HG02840 (cell line): Measurements from ENCODE around the gene TMEM183A.

Experiments used
- ATAC-seq: cut with Tn5 transposase; IDR thresholded peaks from one replicate; pipeline ENCODE4 v1.9.1; 2021; ENCODE audit warnings: mild to moderate bottlenecking, moderate library complexity, moderate number of reproducible peaks; ENCODE audit not compliant: unreplicated experiment, low FRiP score

Gene TMEM183A

GRCh38 chr1:203044546-203045250 lies 37.5 kb downstream of the TMEM183A start:
- ATAC-seq: no peak

DNA sequence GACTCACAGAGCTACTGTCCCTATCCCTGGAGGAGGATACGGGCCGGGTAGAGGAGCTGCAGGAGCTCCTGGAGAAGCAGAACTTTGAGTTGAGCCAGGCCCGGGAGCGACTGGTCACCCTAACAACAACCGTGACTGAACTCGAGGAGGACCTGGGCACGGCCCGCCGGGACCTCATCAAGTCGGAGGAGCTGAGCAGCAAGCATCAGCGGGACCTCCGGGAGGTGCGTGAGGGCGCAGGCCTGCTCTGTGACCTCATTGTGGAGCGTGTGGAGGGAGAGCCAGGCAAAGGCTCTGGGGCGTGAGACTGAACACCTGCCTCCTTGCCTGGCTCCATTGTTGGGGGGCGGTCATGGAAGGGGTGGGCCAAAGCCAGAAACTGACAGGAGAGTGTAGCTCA lies 38.2 kb downstream of the TMEM183A start:
- no peak for ATAC-seq

GRCh38 chr1:203045821-203046594 lies 38.8 kb downstream of the TMEM183A start:
- ATAC-seq: no peak

- ATAC-seq: no peak
Measured at GRCh38 chr1:203046984-203047630, 39.9 kb downstream of the TMEM183A start.

GRCh38 chr1:203048086-203048485 lies 40.9 kb downstream of the TMEM183A start:
- no peak for ATAC-seq

DNA sequence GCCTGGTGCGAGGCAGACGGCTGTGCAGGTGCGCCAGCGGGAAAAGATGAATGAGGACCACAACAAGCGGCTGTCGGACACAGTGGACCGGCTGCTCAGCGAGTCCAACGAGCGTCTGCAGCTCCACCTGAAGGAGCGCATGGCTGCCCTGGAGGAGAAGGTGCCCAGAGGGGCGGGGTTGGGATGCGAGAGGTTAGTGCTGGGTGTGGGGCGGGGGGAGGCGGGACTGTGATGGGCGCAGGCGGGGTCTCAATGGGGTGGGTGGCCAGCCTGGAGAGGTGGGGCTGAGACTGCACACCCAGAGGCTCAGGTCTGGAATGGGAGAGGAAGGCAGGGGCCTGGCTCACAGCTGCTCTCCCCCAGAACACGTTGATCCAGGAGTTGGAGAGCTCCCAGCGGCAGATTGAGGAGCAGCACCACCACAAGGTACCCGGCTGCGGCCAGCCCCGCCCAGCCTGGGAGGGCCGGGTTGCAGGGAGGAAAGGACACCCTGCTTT lies 41.4 kb downstream of the TMEM183A start:
- no peak for ATAC-seq

GRCh38 chr1:203049077-203049476 lies 41.9 kb downstream of the TMEM183A start:
- ATAC-seq: no peak

GRCh38 chr1:203049576-203050180 lies 42.5 kb downstream of the TMEM183A start:
- no peak for ATAC-seq

DNA sequence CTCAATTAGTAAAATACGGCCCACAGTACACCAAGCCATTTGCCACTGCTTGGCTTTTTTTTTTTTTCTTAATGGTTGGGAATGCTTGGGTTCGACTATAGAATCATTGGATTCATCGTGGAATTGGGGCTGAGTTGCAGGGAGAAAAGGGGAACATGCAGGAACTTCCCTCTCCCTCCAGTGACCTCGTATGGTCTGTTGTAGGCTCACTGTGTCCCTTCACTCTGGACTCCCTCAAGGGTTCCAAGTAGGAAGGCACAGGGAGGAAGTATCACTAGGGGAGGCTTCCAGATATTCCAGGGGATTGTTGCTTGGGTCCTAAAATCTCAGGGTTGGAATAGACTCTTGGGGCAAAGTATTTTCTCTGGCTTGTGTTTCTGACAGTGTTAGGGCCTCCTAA lies 43.7 kb downstream of the TMEM183A start:
- ATAC-seq: no peak

DNA sequence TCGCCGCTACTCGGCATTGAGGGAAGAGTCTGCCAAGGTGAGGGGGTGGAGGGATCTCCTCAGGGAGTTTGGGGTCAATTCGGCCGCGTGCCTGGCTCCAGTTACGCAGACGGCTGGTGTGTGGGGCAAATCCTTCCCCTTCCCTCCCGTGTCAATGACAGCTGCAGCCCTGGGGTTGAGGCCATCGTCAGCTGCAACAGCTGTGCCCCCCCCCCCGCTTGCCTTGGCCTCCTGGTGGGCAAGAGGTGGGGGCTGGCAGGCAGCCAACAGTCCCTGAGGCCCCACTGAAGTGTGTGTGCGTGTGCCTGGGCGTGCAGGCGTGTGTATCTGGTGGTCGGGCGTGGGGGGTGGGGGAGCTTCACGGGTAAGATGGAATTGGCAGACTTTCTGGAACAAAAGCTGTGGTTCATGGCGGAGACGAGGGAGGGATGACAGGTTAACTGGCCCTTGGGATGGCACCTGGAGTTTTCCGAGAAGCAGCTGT lies 44.7 kb downstream of the TMEM183A start:
- ATAC-seq: no peak

DNA sequence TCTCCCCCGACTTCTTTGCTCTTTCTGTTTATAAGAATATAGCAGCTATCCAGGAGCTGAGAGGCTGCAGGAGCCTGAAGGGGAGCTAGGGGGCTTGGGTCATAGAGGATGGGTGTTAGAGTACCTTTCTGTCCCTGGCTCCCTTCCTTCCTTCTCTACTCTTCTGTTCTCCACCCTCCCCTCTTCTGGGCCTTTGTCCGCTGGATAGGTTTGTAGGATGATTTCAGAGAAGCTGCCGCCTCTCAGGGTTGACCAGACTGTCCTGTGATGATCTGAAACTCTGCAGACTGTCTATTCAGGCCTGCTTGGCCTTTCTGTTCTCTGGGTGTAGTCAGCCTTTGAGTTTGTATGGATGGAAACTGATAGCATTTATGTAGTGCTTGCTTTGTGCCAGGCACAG lies 45.4 kb downstream of the TMEM183A start:
- no peak for ATAC-seq

GRCh38 chr1:203054184-203054583 lies 47.0 kb downstream of the TMEM183A start:
- ATAC-seq: no peak

- no peak for ATAC-seq
Measured at GRCh38 chr1:203054642-203055041, 47.5 kb downstream of the TMEM183A start.

DNA sequence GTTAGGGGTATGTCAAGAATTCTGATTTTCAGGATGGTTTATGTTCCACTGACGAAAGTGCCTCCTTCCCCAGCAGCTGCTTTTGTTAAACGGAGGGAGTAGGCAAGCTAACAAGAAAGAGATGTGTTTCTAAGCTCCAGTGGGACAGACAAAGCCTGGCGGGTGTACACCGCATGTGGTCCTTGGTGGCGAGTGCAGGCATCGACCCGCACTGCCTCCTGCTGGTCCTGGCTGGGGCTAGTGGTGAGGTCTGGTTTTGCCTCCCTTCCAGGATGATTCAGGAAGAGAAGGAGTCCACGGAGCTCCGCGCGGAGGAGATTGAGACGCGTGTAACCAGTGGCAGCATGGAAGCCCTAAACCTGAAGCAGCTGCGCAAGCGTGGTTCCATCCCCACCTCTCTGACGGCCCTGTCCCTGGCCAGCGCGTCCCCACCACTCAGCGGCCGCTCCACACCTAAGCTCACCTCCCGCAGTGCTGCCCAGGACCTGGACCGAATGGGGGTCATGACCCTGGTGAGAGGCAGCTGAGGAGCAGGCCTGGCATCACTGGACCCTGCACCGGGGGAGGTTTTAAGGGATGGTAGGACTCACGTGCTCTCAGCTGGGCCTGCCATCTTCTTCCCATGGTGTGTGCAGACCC lies 48.1 kb downstream of the TMEM183A start:
- ATAC-seq: no peak

GRCh38 chr1:203056012-203056411 lies 48.8 kb downstream of the TMEM183A start:
- ATAC-seq: no peak

GRCh38 chr1:203056516-203056915 lies 49.3 kb downstream of the TMEM183A start:
- ATAC-seq: no peak

DNA sequence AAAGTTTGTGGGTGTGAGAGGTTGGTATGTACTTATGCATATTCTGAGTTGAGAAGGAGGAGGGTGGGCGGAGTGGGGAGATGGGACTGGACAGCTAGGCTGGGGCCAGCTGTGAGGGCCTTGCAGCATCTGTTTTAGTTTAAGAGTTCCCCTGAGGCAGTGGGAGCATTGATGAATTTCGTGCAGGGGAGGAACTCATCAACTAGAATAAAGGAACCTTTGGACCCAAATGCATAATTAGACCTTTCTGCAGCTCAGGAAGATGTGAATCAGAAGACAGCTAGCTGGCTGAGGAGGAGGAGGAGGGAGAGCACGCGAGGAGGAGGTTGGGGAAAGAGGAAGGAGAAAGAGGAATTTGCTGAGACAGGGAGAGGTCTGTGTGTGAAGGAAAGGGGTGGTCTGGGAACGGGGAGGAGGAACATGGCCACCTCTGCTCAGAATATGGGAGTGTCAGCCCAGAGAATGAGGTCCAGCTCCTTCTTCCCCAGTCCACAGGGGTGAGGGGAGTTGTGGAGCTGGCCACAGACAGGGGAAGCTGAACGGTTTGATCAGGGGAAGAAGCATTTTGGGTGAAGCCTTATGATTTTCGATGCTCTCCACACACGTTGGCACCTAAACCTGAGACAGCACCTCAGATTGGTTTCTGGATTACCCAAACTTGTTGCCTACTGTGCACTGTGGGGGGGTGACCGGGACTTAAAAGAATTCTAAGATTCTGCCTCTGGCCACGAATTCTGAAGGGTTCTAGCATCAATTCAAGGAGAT lies 50.9 kb downstream of the TMEM183A start:
- no peak for ATAC-seq

- no peak for ATAC-seq
Measured at GRCh38 chr1:203058676-203058935, 51.4 kb downstream of the TMEM183A start.

- no peak for ATAC-seq
Measured at GRCh38 chr1:203059485-203059884, 52.3 kb downstream of the TMEM183A start.

DNA sequence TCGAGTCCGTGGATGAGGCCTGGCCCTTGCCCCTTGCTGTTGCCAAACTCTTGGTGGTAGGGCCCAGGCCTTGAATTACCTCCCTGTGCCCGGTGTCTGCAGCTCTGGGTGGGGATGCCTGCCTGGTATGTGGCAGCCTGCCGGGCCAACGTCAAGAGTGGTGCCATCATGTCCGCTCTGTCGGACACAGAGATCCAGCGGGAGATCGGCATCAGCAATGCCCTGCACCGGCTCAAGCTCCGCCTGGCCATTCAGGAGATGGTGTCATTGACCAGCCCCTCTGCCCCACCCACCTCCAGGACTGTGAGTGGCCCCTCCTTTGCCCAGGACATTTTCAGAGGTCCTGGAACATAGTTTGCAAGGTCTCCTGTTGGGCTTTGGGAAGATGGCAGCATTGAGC lies 52.9 kb downstream of the TMEM183A start:
- ATAC-seq: no peak
